Measurements from ENCODE around the gene PDIA5.

Gene PDIA5

DNA sequence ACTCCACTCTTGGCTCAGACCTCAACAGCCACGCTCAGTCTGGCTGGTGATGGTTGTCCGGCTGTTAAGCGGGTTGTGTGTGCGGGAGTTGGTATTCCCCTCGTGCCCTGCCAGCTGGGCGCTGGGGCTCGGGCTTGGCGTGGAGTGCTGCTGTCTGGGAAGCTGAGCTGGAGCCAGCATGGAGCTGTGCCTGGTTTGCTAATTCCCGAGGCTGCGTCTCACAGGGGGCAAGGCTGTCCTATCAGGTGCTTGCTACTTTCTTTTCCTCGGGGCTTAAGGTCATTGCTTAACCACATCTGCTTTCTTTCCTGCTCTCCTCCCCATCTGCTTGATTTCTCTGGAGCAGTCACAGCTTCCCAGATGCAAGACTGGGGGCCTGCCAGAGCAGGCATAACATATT, 29.9 kb downstream of the PDIA5 start:
- H3K4me3 ChIP-seq (IDR thresholded peaks at IDR 0.05; ENCODE audit: insufficient read depth, low read depth, low read length), result no peak overlapping the region

DNA sequence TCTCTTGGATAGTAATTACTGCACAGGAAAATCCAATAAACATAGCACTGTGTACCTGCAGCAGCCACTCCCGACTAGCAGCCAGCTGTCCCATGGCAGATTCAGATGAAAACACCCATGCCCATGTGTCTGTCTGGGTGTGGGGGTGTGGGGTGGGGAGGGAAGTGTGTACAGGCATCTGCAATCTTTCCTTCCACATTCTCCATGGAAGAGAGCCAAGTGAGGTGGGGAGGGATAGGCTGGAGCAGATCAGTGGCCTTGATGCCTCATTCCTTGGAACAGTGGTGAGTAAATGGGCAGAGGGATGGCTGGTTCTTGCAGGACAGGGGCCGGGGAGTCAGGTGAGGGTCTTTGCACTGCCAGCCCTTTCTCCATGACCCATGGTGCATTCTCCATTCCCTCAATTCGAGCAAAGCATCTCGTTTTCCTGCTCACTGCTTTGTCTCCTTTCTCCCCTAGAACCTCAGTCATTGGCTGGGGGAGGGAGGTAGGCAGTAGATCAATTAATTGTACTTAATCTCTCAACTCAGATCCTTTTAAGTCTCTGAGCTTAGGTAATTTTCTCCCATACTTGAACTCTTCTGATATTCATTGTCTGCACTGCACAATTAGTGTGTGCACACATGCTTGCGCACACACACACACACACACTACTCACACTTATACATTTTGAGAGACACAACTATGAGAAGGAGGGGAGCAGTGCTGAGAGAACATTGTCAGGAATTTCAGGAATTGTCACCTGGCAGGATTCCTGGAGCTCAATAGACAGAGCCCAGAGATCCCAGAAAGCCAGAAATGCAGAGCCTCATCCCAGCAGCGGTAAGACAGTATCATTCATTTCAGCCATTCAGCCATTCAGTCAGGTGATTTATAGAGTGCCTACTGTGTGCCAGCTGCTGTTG, 31.9 kb downstream of the PDIA5 start:
- H3K4me1 ChIP-seq (ENCODE audit: low read depth, poor library complexity, severe bottlenecking), result no peaks in the 10 kb centered on the region
- H3K27ac ChIP-seq, result no peak overlapping the region
- H3K36me3 ChIP-seq (ENCODE audit: insufficient read depth), result no peaks in the 10 kb centered on the region; the same call in 1 of the 2 replicates
- H3K4me3 ChIP-seq (IDR thresholded peaks at IDR 0.05; ENCODE audit: insufficient read depth, low read depth, low read length), result no peak overlapping the region
- H3K79me2 ChIP-seq (ENCODE audit: insufficient read depth, low read depth), result no peaks in the 10 kb centered on the region
- H4K20me1 ChIP-seq (ENCODE audit: insufficient read depth), result no peaks in the 10 kb centered on the region
- no peak overlapping the region for H3K4me2 ChIP-seq
- TF ChIP-seq, protein P1, sequence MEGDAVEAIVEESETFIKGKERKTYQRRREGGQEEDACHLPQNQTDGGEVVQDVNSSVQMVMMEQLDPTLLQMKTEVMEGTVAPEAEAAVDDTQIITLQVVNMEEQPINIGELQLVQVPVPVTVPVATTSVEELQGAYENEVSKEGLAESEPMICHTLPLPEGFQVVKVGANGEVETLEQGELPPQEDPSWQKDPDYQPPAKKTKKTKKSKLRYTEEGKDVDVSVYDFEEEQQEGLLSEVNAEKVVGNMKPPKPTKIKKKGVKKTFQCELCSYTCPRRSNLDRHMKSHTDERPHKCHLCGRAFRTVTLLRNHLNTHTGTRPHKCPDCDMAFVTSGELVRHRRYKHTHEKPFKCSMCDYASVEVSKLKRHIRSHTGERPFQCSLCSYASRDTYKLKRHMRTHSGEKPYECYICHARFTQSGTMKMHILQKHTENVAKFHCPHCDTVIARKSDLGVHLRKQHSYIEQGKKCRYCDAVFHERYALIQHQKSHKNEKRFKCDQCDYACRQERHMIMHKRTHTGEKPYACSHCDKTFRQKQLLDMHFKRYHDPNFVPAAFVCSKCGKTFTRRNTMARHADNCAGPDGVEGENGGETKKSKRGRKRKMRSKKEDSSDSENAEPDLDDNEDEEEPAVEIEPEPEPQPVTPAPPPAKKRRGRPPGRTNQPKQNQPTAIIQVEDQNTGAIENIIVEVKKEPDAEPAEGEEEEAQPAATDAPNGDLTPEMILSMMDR (conservative IDR thresholded peaks at IDR 0.05; ENCODE audit: low read depth, low read length), result no peak
- no peaks in the 10 kb centered on the region for H3K27me3 ChIP-seq (ENCODE audit: insufficient read depth, low read depth)
- no peak overlapping the region for H3K9ac ChIP-seq
- H2AFZ ChIP-seq (ENCODE audit: low read depth), result no peak overlapping the region

More for the DNA sequence above, 29.9 kb downstream of the PDIA5 start:
- H3K36me3 ChIP-seq (ENCODE audit: insufficient read depth), result no peaks in the 10 kb centered on the region; the same call in 1 of the 2 replicates
- TF ChIP-seq, protein P1 (conservative IDR thresholded peaks at IDR 0.05; ENCODE audit: low read depth, low read length), result no peak
- no peaks in the 10 kb centered on the region for H4K20me1 ChIP-seq (ENCODE audit: insufficient read depth)
- H3K4me2 ChIP-seq, result no peak overlapping the region
- no peak overlapping the region for H3K9ac ChIP-seq
- H3K27ac ChIP-seq, result no peak overlapping the region
- no peaks in the 10 kb centered on the region for H3K27me3 ChIP-seq (ENCODE audit: insufficient read depth, low read depth)
- H3K79me2 ChIP-seq (ENCODE audit: insufficient read depth, low read depth), result no peaks in the 10 kb centered on the region
- H3K4me1 ChIP-seq (ENCODE audit: low read depth, poor library complexity, severe bottlenecking), result no peaks in the 10 kb centered on the region
- H2AFZ ChIP-seq (ENCODE audit: low read depth), result no peak overlapping the region

DNA sequence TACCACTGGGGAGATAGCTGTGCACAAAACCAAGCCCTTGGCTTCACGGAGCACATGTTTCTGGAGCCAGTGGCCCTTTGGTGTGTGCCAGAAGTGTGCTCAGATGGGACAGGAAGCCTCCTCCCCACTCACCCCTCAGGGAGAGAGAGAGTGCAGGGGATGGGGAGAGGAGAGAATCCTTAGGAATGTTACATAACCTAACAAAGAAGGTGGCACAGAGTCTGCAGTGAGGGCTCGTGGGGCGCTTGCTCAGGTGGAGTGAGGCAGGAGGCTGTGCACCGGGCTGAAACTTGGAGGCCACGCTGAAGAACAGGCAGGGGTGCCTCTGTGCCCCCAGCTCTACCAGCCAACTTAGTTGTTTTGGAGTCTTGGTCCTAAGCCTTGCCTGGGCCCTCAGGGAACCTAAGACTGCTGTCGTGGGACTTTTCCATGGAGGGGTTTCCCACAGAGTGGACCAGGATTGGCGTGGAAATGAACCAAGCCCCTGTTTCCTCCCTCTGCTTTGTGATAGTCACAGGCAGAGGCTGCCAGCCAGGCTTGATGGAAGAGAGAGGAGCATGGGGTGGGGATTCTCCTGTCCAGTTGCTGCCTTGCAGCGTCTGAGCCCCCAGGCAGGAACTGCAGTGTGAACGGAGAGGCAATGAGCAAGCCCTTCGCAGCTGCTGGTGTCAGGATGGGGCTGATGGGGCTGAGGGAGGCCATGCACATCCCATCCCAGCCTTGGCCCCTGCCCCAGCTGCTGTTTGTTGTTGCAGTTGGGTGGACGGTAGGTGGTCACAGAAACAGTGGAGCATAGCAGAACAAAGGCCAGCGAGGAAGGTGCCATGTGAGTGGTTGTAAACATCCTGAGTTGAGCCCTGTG, 32.7 kb downstream of the PDIA5 start:
- TF ChIP-seq, protein P1 (conservative IDR thresholded peaks at IDR 0.05; ENCODE audit: low read depth, low read length), result no peak

DNA sequence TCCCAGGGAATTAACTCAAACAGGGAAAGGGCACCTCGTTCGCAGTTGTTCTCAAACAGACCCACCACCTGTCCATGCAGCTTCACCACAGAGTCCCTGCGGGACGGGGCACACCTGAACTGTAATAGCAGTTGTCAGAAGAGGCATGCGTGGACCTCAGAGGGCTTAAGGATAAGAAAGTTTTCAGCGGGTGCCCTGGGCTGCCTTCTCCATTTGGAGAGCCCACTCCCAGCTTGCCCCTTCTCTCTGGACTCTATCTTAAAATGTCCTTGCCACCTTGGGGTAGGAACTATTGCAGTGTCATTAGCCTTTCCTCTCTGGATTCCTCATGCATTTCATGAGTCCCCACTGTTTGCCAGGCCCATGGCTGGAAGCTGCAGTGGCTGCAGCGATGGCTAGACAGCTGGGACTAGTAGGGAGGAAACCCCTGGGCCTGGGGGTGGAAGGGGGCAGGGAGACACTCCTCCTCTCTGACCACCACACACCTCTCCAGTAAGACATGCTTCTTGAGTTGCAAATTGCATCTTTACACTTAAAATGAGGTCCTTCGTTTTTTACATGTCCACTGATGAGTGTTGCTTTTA, 33.5 kb downstream of the PDIA5 start:
- Histone ChIP-seq H3K27me3 (ENCODE audit: insufficient read depth, low read depth) (no peaks in the 10 kb centered on the region), H2AFZ (ENCODE audit: low read depth) (no peak overlapping the region), H3K4me3 (IDR thresholded peaks at IDR 0.05; ENCODE audit: insufficient read depth, low read depth, low read length) (no peak overlapping the region), H3K79me2 (ENCODE audit: insufficient read depth, low read depth) (no peaks in the 10 kb centered on the region), H4K20me1 (ENCODE audit: insufficient read depth) (no peaks in the 10 kb centered on the region), H3K9ac (no peak overlapping the region), H3K27ac (no peak overlapping the region), H3K4me1 (ENCODE audit: low read depth, poor library complexity, severe bottlenecking) (no peaks in the 10 kb centered on the region), H3K36me3 (ENCODE audit: insufficient read depth) (no peaks in the 10 kb centered on the region; the same call in 1 of the 2 replicates), H3K4me2 (no peak overlapping the region)
- TF ChIP-seq, protein P1 (conservative IDR thresholded peaks at IDR 0.05; ENCODE audit: low read depth, low read length), result no peak

More for the DNA sequence above, 32.7 kb downstream of the PDIA5 start:
- no peak overlapping the region for H3K9ac ChIP-seq
- no peak overlapping the region for H3K27ac ChIP-seq
- no peaks in the 10 kb centered on the region for H4K20me1 ChIP-seq (ENCODE audit: insufficient read depth)
- no peak overlapping the region for H2AFZ ChIP-seq (ENCODE audit: low read depth)
- H3K4me1 ChIP-seq (ENCODE audit: low read depth, poor library complexity, severe bottlenecking), result no peaks in the 10 kb centered on the region
- no peaks in the 10 kb centered on the region for H3K27me3 ChIP-seq (ENCODE audit: insufficient read depth, low read depth)
- no peaks in the 10 kb centered on the region; the same call in 1 of the 2 replicates for H3K36me3 ChIP-seq (ENCODE audit: insufficient read depth)
- H3K79me2 ChIP-seq (ENCODE audit: insufficient read depth, low read depth), result no peaks in the 10 kb centered on the region
- no peak overlapping the region for H3K4me2 ChIP-seq
- H3K4me3 ChIP-seq (IDR thresholded peaks at IDR 0.05; ENCODE audit: insufficient read depth, low read depth, low read length), result no peak overlapping the region

Measured in KMS-11 (cell line).